MCF 10A (cell line): ENCODE measurements around the gene SPON1. TPM values are rescaled to one million over a fixed set of nuclear protein-coding genes. Genes with fewer than 3 reads are reported as not detected.

Experiments used
- BruUV-seq: library from RNA; stranded (reverse); fragments of 400-500 nt; replicated peaks from 2 replicates; lab custom pipeline; 2021; lab: Mats Ljungman, UMichigan
- CTCF ChIA-PET: fragments of 300-600 bp; sonication (Branson Sonifier 250); formaldehyde crosslinking; extraction: SDS; loops from one replicate; lab custom pipeline; 2021; ENCODE audit warnings: antibody characterized with exemption, inconsistent platforms; lab: Yijun Ruan, JAX
- POLR2A ChIA-PET: fragments of 300-600, 350-650 bp; sonication (Branson Sonifier 250); formaldehyde crosslinking; extraction: SDS; loops from one replicate; lab custom pipeline; 2020; ENCODE audit warnings: antibody characterized with exemption, inconsistent platforms; lab: Yijun Ruan, JAX
- DNase-seq: peaks from one replicate; pipeline ENCODE4 v3.0.0-alpha.2; 2018; ENCODE audit not compliant: unreplicated experiment
- H3K27ac Mint-ChIP-seq: one replicate; pipeline ENCODE4 v1.8.0; 2022; ENCODE audit warnings: mild to moderate bottlenecking, low read depth, mixed read lengths; ENCODE audit not compliant: unreplicated experiment
- H3K27me3 Mint-ChIP-seq: one replicate; pipeline ENCODE4 v1.8.0; 2022; ENCODE audit warnings: mixed read lengths; ENCODE audit not compliant: insufficient read depth, unreplicated experiment
- H3K36me3 Mint-ChIP-seq: one replicate; pipeline ENCODE4 v1.8.0; 2022; ENCODE audit warnings: mild to moderate bottlenecking, moderate library complexity, mixed read lengths; ENCODE audit not compliant: insufficient read depth, unreplicated experiment
- H3K4me1 Mint-ChIP-seq: one replicate; pipeline ENCODE4 v1.8.0; 2022; ENCODE audit warnings: mixed read lengths; ENCODE audit not compliant: insufficient read depth, unreplicated experiment
- H3K4me3 Mint-ChIP-seq: one replicate; pipeline ENCODE4 v1.8.0; 2022; ENCODE audit warnings: mild to moderate bottlenecking, moderate library complexity, mixed read lengths; ENCODE audit not compliant: unreplicated experiment
- H3K9me3 Mint-ChIP-seq: one replicate; pipeline ENCODE4 v1.8.0; 2022; ENCODE audit warnings: mixed read lengths; ENCODE audit not compliant: unreplicated experiment
- intact Hi-C: fragments of 100-400 bp; cut with micrococcal nuclease; formaldehyde crosslinking; loops from 2 replicates; pipeline ENCODE4 v1.14.1; 2022
- total RNA-seq: library from RNA; stranded (reverse); gene quantifications from 2 replicates; pipeline ENCODE4 v1.2.3, GENCODE V29; 2022
- TF ChIP-seq, protein P1 (sequence below): fragments of 200-600 bp; IDR thresholded peaks from one replicate; pipeline ENCODE4 v1.8.0; 2022; ENCODE audit warnings: antibody characterized with exemption, mild to moderate bottlenecking; ENCODE audit not compliant: unreplicated experiment

Gene SPON1
- total RNA-seq, 1 experiment from 2014 or later: not detected

- no peaks in the 10 kb centered on the region for H3K36me3 Mint-ChIP-seq
- peaks cover 14% of the 10 kb centered on the region for H3K27me3 Mint-ChIP-seq
- CTCF ChIA-PET: no interaction called here
- no TSS peak for BruUV-seq
- H3K4me1 Mint-ChIP-seq: no peaks in the 10 kb centered on the region
- no peak overlapping the region for H3K4me3 Mint-ChIP-seq
- TF ChIP-seq, protein P1, sequence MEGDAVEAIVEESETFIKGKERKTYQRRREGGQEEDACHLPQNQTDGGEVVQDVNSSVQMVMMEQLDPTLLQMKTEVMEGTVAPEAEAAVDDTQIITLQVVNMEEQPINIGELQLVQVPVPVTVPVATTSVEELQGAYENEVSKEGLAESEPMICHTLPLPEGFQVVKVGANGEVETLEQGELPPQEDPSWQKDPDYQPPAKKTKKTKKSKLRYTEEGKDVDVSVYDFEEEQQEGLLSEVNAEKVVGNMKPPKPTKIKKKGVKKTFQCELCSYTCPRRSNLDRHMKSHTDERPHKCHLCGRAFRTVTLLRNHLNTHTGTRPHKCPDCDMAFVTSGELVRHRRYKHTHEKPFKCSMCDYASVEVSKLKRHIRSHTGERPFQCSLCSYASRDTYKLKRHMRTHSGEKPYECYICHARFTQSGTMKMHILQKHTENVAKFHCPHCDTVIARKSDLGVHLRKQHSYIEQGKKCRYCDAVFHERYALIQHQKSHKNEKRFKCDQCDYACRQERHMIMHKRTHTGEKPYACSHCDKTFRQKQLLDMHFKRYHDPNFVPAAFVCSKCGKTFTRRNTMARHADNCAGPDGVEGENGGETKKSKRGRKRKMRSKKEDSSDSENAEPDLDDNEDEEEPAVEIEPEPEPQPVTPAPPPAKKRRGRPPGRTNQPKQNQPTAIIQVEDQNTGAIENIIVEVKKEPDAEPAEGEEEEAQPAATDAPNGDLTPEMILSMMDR: no peak
- intact Hi-C loops: no loop called here
- H3K27ac Mint-ChIP-seq: no peak overlapping the region
- POLR2A ChIA-PET: no interaction called here
- no peaks in the 10 kb centered on the region for H3K9me3 Mint-ChIP-seq
- DNase-seq: no peak
Observed at GRCh38 chr11:14105446-14105845, 142.9 kb downstream of the SPON1 start.

GRCh38 chr11:14106303-14107049 is 144.0 kb downstream of the SPON1 start:
- POLR2A ChIA-PET: no interaction called here
- no TSS peak for BruUV-seq
- H3K9me3 Mint-ChIP-seq: no peaks in the 10 kb centered on the region
- no peak overlapping the region for H3K4me3 Mint-ChIP-seq
- no peak for DNase-seq
- H3K4me1 Mint-ChIP-seq: no peaks in the 10 kb centered on the region
- no peaks in the 10 kb centered on the region for H3K36me3 Mint-ChIP-seq
- intact Hi-C loops: no loop called here
- no peak overlapping the region for H3K27ac Mint-ChIP-seq
- peaks cover 14% of the 10 kb centered on the region for H3K27me3 Mint-ChIP-seq
- CTCF ChIA-PET: interaction anchor here (1.8 kb wide), 1 partner anchor 42 kb away, joined by 10 read pairs; no protein-coding TSS in a partner anchor
- TF ChIP-seq, protein P1: no peak

GRCh38 chr11:14107050-14107430 is 144.5 kb downstream of the SPON1 start:
- no peak overlapping the region for H3K27ac Mint-ChIP-seq

GRCh38 chr11:14109742-14110141 is 147.2 kb downstream of the SPON1 start:
- no peak overlapping the region for H3K4me3 Mint-ChIP-seq
- DNase-seq: no peak
- peaks cover 10% of the 10 kb centered on the region for H3K27me3 Mint-ChIP-seq
- BruUV-seq: no TSS peak
- H3K9me3 Mint-ChIP-seq: no peaks in the 10 kb centered on the region
- CTCF ChIA-PET: interaction anchor here (0.6 kb wide), 1 partner anchor 69 kb away, joined by 3 read pairs; no protein-coding TSS in a partner anchor
- no peaks in the 10 kb centered on the region for H3K36me3 Mint-ChIP-seq
- peaks cover 7% of the 10 kb centered on the region for H3K4me1 Mint-ChIP-seq
- TF ChIP-seq, protein P1: no peak
- intact Hi-C loops: no loop called here
- POLR2A ChIA-PET: interaction anchor here (0.6 to 1.2 kb wide), 3 partner anchors 9 to 58 kb away, joined by 3 to 5 read pairs (median 4); no protein-coding TSS in a partner anchor
- no peak overlapping the region for H3K27ac Mint-ChIP-seq

More at GRCh38 chr11:14107050-14107430, 144.5 kb downstream of the SPON1 start:
- DNase-seq: no peak
- no TSS peak for BruUV-seq
- intact Hi-C loops: no loop called here
- CTCF ChIA-PET: interaction anchor here (1.8 kb wide), 1 partner anchor 41 kb away, joined by 10 read pairs; no protein-coding TSS in a partner anchor
- peaks cover 14% of the 10 kb centered on the region for H3K27me3 Mint-ChIP-seq
- H3K4me1 Mint-ChIP-seq: no peaks in the 10 kb centered on the region
- no peaks in the 10 kb centered on the region for H3K9me3 Mint-ChIP-seq
- no peak overlapping the region for H3K4me3 Mint-ChIP-seq
- POLR2A ChIA-PET: no interaction called here
- TF ChIP-seq, protein P1: no peak
- H3K36me3 Mint-ChIP-seq: no peaks in the 10 kb centered on the region
